NCI-H1694 treated with DMSO at 0.1 percent for 48 hours (cell line): Measurements from ENCODE around the gene REEP6.
"Not testable (repeated sequence)": the region's sequence is repeated elsewhere in the genome, so short reads cannot be mapped to it uniquely, and the experiment has no call there.

Experiments
- DNase-seq: peaks from one replicate; lab custom pipeline; 2025; lab: John Stamatoyannopoulos, UW

The REEP6 gene

GRCh38 chr19:1524287-1524971 lies 33.4 kb downstream of the REEP6 start:
- DNase-seq = no peak

DNA sequence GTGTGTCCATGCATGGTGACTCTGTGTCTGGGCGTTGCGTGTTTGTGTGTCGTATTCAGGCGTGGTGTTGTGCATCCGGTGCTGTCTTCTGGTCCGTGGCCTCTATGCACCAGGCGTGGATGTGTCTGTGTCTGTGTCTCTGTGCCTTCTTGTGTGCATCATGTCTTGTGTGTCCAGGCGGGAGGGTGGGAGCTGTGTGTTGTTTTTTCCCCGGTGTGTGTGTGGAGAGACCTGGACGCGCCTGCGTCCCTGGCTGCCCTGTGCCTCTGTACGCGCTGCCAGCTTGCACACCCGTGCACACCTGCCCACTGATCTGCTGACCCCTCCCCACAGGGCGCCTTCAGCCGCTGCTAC lies 34.0 kb downstream of the REEP6 start:
- no peak for DNase-seq

GRCh38 chr19:1525343-1525742 lies 34.4 kb downstream of the REEP6 start:
- no peak for DNase-seq

DNA sequence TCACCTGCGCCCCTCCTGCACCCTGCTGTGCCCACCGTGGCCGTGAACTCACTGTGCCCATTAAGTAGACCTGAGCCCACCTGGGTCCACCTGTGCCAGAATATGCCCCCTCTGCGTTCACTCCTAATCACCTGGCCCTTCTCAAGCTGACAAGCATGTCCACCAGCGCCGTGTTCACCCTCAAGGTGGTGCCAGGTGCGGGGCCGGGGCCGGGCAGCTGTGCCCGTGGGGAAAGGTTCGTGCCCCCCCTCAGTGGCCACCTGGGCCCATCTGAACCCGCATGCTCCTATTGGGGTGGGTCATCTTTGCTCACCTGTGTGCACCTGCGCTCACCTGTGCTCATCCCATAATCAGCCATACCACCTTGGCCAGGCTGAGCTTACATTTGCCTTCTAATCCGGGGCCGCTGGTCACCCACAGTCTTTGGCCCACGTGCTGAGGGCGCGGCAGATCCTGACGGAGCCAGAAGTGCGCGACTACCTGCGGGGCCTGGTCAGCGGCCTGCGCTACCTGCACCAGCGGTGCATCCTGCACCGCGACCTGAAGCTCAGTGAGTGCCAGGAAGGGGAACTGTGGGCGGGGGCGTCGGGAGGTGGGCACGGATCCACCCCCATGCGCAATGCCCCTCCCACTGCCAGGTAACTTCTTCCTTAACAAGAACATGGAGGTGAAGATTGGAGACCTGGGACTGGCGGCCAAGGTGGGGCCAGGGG lies 35.2 kb downstream of the REEP6 start:
- DNase-seq = no peak

- DNase-seq = no peak
Observed at GRCh38 chr19:1526979-1527649, 36.1 kb downstream of the REEP6 start.

GRCh38 chr19:1527650-1528309 lies 36.8 kb downstream of the REEP6 start:
- no peak for DNase-seq

DNA sequence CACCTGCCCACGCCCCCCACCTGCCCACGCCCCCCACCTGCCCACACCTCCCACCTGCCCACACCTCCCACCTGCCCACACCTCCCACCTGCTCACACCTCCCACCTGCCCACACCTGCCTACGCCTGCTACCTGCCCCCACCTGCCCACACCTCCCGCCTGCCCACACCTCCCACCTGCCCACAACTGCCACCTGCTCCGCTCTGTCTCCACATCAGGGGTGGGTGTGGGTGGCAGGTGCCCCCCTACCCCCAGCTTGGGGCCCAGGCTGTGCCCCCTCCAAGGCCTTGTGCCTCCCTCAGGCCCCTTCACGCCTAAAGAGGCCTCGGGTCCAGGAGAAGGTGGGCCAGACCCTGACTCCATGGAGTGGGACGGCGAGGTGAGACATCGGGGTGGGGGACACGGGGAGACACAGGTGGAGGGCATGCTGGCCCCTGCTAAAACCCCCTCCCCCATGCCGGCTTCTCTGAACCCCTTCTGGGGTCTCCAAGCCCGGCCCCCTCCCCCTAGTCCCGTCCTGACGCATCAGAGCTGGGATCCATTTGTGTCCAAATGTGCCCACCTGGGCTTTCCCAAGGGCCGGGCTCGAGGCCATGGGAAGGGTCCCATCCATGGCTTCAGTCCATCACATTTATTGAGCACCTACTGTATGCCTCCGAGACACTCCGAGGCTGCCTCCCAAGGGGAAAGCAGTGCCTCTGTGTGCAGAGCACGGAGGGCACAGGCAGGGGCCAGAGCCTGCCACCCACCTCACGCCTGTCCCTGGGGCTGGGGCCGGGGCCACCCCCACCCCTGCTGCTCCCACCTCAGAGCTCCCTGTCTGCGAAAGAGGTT lies 37.8 kb downstream of the REEP6 start:
- DNase-seq = no peak

GRCh38 chr19:1529430-1529816 lies 38.4 kb downstream of the REEP6 start:
- no peak for DNase-seq

DNA sequence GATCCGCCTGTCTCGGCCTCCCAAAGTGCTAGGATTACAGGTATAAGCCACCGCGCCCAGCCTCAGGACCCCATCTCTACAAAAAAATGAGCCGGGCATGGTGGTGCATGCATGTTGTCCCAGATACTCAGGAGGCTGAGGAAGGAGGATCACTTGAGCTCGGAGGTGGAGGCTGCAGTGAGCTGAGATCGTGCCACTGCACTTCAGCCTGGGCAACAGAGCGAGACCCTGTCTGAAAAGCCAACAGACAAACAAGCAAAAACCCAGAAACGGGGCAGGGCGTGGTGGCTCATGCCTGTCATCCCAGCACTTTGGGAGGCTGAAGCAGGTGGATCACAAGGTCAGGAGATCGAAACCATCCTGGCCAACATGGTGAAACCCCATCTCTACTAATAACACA lies 39.9 kb downstream of the REEP6 start:
- not testable (repeated sequence) for DNase-seq

DNA sequence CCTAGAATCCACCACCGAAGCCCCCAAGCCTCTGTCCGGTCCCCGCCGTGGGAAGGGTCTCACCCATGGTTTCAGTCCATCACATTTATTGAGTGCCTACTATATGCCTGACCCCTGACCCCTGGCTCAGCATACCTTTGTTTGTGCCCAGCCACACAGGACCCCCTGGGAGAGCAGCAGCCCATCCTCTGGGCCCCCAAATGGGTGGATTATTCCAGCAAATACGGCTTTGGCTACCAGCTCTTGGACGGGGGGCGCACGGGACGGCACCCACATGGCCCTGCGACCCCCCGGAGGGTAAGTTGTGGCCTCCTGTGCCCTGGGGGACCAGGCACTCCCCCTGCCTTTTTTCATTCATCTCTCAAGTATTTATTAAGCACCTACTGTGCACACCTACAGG lies 40.6 kb downstream of the REEP6 start:
- no peak for DNase-seq

GRCh38 chr19:1532003-1532402 lies 41.0 kb downstream of the REEP6 start:
- DNase-seq = no peak

DNA sequence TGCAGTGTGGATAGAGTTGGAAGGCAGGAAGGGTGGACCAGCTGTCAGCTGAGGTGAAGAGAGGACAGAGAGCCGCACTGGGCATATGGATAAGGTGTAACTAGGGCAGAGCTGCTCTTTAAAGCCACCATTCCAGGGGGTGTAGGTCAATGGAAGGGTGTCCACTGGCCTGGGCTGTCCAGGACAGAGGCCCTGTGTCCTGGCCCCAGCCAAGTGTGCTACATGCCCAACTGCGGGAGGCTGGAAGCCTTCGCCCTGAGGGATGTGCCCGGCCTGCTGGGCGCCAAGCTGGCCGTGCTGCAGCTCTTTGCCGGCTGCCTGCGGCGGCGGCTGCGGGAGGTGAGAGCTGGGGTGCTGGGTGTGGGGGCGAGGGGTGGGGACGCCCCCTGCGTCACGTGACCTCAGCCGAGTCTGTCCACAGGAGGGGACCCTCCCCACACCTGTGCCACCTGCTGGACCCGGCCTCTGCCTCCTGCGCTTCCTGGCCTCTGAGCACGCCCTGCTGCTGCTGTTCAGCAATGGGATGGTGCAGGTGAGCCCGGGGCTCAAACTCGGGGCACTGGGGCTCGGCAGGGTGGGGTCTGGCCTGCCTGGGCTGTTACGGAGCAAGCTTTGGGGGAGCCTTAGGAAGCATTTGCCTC lies 42.6 kb downstream of the REEP6 start:
- DNase-seq = no peak

GRCh38 chr19:1534972-1535371 lies 44.0 kb downstream of the REEP6 start:
- no peak for DNase-seq

DNA sequence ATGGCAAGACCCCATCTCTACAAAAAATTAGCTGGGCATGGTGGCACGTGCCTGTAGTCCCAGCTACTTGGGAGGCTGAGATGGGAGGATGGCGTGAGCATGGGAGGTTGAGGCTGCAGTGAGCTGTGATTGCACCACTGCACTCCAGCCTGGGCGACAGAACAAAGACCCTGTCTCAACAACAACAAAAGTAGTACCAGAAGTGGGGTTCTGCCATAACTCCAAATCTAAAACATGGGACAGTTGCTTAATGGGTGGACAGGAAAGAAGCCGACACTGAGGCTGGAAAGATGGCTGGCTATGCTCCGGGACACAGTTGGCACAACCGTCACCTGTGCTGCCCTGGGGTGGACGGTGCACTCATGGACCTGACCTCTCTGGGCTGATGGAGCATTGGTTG lies 44.7 kb downstream of the REEP6 start:
- not testable (repeated sequence) for DNase-seq

DNA sequence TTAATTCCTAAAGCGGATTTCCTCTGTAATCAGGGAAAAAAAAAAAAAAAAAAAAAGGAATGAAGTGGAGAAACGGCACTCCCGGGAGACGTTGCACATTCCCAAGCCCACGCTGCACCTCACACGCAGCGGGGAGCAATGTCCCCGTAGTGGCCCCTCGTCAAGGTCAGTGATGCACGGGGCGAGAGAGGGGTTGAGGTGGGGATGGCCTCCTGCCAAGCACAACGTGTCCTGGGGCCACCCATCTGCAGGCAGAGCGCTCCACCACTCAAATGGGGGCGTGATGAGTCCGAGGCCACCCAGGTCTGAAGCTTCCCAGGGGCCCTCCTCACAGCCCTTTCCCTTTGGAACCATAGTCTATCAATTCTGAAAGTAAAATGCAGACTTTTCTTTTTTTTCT lies 48.0 kb downstream of the REEP6 start:
- no peak for DNase-seq

GRCh38 chr19:1539749-1540148 lies 48.8 kb downstream of the REEP6 start:
- DNase-seq = not testable (repeated sequence)

- DNase-seq = no peak
Observed at GRCh38 chr19:1540365-1540925, 49.5 kb downstream of the REEP6 start.
